Esophagus muscularis mucosa (tissue), 4 donors: ENCODE data around the gene ESYT2.

Experiments used
- CTCF ChIP-seq, 3 experiments: fragments of 200-600 bp in 2 of 3; fragments of 450-650 bp in 1 of 3; sonication (generic) in 2 of 3; IDR thresholded peaks; one replicate each; pipeline ENCODE4 v1.5.1; 2017 to 2019; ENCODE audit warnings: antibody characterized with exemption in 3 of 3, mild to moderate bottlenecking in 2 of 3, moderate library complexity in 1 of 3
- EP300 ChIP-seq: sonication (generic); formaldehyde crosslinking; IDR thresholded peaks from one replicate; pipeline ENCODE4 v1.6.1; 2017; ENCODE audit warnings: antibody characterized with exemption
- POLR2A ChIP-seq: fragments of 450-650 bp; IDR thresholded peaks from one replicate; pipeline ENCODE4 v1.6.1; 2017; ENCODE audit warnings: antibody characterized with exemption, moderate library complexity, mild to moderate bottlenecking, low read depth
- POLR2AphosphoS5 ChIP-seq, 2 donors: sonication (generic); formaldehyde crosslinking; IDR thresholded peaks; one replicate each; pipeline ENCODE4 v1.6.1; 2017; ENCODE audit warnings: antibody characterized with exemption in 2 of 2

- TF ChIP-seq CTCF (IDR thresholded peaks at IDR 0.05): no peak
- no peak for TF ChIP-seq EP300
- TF ChIP-seq POLR2AphosphoS5 (IDR thresholded peaks at IDR 0.05): no peak
- TF ChIP-seq POLR2A: no peak
Observed at GRCh38 chr7:158834878-158835784, 5.8 kb upstream of the ESYT2 start.
